GM19043 (cell line): ENCODE measurements around the gene RBP5.

ENCODE experiments used
- ATAC-seq: cut with Tn5 transposase; IDR thresholded peaks from one replicate; pipeline ENCODE4 v1.9.1; 2021; ENCODE audit warnings: low read depth; ENCODE audit not compliant: unreplicated experiment

Gene RBP5

DNA sequence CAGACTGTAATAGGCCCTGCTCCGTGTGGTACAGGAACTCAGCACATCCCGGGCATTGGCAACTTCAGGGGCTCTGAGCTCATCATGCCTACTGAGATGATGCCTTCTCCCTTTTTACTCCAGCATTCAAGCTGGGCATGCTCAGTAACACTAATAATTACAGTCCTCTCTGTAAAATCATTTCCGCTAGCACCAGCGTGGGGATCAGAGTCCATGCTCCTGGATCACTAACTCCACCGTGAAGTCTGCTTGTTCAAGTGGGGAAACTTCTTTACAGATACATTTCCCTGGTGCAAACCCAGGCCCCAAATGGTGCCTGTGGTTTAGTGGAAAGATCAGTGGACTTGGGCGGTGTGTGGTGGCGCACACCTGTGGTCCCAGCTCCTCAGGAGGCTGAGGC is 18.2 kb upstream of the RBP5 start:
- no peak for ATAC-seq

DNA sequence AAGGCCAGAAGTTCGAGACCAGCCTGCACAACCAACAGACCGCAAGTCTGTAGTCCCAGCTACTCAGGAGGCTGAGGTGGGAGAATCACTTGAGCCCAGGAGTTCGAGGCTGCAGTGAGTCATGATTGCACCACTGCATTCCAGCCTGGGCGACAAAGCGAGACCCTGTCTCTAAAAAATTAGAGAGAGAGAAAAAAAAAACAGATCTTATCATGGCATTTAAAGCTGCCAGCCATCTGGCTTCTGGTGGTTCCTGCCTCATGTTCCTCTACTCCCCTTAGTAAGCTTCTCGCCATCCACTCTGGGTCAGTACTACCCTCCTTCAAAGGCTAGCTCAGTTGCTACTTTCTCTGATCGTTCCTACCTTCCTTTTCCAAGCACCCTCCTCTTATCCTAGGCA is 17.5 kb upstream of the RBP5 start:
- no peak for ATAC-seq

DNA sequence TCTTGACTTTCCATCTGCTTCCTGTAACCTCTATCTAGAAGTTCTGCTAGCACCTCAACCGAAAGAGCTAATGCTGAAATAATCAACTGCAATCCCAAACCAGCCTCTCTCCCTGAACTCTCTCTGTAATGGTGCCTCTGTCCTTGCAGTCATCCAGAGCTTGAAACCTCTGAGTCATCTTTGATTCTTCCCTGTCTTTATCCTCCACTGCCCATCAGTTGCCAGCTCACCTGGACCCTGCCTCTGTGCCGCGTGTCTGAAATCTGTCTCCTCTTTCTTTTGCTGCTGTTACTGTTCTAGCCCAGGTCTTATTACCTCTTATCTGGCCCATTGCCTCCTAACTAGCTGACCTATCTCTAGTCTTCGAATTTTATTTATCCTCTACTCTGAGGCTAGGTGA is 17.0 kb upstream of the RBP5 start:
- ATAC-seq: no peak

DNA sequence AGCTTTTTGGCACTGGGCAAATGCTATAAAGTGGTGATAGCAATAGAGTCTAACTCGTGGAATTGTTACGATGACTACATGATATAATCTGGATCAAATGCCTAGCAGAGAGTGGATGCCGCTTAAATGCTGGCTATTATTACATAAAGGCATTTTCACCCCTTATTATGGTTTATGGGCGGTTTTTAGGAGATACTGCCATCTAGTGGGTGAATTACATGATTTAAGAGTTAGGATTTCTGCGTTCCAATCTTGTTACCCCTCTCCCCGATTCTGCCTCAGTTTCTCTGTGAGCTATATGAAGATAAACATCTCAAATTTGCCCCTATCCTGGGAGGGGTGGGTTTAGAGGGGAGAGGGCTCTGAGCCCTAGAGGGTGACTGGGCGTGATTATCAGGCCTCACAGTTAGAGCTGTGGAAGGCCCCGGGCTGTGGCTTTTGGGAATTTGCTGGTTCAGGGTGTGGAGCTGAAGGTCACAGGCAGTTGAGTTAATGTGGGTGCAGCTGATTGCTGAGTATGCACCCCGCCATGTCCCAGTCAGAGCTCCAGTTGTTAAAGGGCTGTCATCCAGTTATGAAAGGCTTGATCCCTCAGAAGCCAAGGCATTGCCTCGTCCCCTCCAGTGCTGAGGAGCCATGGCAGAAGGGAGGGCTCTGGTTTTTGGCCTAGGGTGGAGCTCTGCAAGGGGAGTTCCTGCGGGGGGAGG is 15.9 kb upstream of the RBP5 start:
- no peak for ATAC-seq

DNA sequence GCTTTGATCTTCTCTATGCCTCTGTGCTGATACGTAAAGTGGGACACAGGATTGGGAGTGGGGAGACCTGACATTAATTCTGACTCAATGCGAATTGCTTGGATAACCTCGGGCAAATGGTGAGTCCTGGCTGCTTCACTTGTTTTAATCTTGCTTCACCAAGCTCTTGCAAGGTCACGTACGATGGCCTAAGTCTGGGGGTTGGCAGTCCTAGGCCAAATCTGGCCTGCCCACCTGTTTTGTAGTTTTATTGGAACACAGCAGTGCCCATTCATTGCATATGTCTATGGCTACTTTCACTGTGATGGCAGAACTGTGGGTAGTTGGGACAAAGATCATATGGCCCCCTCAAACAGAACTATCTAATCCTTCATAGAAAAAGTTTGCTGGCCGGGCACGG is 14.9 kb upstream of the RBP5 start:
- no peak for ATAC-seq

DNA sequence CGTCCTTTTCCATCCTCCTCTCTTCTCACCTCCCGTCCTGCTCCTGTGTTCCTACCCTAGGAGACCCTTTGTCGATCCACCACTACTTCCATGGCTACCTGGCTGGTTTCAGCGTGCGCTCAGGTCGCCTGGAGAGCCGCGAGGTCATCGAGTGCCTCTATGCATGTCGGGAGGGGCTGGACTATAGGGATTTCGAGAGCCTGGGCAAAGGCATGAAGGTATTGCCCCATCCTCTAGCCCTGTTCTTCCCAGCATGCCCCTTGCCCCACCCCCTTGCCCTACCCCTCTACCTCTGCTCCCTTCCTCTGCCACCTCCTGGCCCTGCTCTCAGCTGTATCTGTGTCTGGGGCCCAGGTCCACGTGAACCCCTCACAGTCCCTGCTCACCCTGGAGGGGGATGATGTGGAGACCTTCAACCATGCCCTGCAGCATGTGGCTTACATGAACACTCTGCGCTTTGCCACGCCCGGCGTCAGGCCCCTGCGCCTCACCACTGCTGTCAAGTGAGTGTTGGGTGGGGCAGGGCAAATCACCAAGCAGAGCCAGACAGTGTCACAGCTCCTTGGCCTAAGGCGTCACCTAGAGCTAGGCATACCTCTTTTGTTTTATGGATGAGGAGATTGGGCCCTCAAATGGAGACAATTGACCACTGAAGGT is 14.2 kb upstream of the RBP5 start:
- ATAC-seq: no peak

DNA sequence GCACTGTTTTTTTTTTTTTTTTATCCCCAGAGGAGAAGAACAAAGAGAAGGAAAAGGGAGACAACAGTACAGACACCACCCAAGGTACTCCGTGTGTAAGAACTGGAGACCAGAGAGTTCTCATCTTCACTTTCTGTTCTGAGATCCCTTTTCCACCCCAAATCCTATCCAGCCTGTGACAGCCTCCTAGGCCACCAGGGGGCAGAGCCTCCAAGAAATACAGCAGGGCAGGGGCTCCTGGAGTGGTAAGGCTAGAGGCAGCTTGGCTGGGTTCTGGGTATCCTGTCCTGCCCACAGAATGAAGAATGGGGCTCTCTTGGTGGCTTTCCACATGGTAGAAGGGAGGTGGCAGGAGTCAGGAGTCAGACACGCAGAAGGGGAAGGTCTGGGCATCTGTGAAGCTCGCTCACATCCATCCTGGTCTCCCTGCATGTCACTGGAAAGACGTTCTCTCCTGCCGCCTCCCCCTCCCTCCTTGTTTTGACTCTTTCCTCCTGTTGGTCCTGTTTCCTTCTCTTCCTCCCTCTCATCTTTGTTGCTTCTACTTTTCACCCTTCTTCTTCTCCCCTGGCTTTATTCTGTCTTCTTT is 13.5 kb upstream of the RBP5 start:
- no peak for ATAC-seq

DNA sequence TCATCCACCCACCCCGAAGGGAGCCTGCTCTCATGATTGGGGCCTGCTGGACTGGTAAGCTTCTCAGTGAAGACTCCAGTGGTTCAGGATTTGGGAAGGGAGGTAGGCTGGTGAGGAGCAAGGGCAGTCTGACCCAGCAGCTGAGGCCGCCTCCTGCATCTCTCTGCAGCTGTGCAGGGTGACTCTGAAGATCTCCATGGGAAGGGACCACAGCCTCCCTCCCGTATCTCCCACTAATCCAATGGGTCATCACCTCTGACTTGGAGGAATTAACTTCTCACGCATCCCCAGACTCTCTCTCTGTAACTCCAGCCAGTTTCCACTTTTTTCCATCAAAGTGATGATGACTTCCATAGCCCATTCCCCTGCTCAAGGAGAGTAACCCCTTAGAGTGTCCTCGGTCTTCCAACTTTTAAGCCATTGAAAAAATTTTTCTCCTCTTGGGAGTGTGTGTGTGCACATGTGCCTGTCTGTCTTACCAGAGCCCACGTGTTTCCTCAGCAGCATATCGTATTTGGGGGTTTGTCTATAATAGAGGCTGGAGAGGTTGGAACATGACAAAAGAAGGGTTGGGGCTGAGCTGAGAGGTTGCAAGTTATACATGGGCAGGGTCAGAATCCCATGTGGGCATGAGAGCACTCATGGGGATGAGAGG is 12.8 kb upstream of the RBP5 start:
- no peak for ATAC-seq

DNA sequence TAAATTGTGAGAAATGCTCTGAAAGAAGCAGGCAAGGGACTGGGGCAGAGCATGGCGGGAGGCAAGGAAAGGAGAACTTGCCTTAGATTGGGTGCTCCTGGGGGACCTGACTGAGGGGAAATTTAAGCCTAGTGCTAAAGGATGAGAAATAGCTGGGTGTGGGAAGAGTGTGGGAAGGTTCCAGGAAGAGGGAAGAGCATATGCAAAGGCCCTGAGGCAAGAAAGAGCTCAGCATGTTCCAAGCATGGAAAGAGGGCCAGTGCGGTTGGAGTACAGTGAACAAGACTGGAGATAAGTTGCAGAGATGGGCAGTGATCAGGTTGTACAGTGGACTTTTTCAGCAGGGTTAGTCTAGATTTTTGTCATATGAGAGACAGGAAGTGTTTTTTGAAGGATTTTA is 10.5 kb upstream of the RBP5 start:
- ATAC-seq: no peak

DNA sequence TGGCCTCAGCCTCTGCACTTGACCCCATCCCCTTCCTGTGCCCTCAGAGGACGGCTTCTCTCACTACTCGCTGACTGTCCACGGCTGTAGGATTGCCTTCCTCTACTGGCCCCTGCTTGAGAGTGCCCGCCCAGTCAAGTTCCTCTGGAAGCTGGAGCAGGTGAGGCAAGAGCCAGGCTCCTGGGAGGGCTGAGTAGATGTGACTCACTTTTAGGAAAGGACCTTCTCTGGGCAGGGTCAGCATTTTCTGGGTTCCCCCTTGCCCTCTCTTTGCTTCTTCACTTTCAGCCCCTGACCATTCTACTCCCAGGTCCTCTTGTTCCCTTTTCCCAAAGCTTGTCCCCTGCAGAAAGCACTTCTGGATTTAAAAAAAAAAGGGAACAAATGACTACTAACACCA is 9.2 kb upstream of the RBP5 start:
- no peak for ATAC-seq

DNA sequence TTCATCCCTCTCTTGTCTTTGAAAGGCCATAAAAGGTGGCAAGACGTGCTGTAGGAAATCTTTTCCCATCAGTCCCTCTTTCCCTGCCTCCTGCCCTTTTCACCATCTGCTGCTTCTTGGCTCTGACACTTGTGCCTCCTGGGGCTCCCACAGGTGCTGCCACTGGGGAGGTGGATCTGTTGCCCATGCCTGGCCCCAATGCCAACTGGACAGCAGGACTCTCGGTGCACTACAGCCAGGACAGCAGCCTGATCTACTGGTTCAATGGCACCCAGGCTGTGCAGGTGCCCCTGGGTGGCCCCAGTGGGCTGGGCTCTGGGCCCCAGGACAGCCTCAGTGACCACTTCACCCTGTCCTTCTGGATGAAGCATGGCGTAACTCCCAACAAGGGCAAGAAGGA is 8.0 kb upstream of the RBP5 start:
- no peak for ATAC-seq

DNA sequence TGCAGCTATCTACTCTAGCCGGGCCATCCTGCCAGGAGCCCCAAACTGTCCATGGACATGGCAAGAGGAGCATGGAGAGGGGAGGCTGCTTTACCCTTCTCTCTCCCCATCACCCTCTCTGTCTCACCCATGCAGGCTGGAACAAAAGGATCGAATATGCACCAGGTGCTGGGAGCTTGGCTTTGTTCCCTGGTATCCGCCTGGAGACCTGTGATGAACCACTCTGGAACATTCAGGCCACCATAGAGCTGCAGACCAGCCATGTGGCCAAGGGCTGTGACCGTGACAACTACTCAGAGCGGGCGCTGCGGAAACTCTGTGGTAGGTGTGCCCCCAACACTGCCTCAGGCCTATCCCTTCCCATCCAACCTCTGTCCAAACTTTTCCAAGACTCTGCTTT is 7.4 kb upstream of the RBP5 start:
- ATAC-seq: no peak

DNA sequence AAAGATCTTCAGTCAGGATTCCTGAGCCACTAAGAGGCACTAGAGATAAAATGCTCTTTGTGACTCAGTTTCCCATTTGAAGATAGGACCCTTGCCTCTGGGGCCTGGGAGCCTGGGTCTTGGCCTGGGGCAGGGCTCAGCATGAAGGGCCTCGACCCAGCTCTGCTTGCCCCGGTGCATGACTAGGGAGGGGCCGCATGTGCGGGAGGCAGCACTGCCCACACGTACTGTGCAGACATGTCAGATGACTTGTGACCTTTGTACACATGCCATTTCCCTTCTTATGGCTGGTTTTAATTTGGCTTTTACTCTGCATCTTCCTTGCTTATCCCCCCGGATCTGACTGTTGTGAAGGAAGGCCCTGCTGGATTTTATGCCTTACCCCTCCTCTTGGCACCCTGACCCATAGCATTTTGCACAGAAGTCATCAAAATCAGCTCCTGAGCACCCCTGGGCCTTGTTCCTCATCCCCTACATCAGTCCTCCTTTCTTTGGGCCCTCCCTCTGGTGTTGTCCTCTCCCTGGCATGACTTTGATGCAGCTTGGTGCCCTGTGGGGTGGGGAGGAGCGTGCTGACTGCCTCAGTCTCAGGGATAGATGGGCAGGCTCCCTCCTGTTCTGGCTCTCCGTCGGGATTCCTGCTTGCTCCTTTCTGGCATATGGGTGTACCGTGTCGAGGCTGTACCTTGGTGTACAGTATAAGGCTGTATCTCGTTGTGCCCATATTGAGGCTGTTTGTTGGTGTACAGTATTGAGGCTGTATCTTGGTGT is 5.9 kb upstream of the RBP5 start:
- no peak for ATAC-seq

DNA sequence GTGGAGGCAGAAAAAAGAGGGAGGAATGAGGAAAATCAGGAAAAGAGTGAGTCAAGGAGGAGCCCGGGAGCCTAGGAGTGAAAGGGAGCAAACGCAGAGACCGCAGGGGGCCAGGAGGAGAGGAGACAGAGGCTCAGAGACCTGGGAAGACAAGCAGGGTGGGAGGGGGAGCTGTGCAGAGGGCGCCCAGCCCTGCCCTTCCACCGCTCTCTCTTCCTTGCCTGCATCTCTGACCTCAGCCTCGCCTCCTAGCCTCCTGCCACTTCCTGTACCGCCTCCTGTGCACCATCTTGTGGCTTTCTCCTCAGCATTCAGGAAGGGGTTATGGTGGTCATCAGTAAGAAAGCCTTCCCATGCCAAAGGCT is 2.8 kb upstream of the RBP5 start:
- ATAC-seq: no peak

DNA sequence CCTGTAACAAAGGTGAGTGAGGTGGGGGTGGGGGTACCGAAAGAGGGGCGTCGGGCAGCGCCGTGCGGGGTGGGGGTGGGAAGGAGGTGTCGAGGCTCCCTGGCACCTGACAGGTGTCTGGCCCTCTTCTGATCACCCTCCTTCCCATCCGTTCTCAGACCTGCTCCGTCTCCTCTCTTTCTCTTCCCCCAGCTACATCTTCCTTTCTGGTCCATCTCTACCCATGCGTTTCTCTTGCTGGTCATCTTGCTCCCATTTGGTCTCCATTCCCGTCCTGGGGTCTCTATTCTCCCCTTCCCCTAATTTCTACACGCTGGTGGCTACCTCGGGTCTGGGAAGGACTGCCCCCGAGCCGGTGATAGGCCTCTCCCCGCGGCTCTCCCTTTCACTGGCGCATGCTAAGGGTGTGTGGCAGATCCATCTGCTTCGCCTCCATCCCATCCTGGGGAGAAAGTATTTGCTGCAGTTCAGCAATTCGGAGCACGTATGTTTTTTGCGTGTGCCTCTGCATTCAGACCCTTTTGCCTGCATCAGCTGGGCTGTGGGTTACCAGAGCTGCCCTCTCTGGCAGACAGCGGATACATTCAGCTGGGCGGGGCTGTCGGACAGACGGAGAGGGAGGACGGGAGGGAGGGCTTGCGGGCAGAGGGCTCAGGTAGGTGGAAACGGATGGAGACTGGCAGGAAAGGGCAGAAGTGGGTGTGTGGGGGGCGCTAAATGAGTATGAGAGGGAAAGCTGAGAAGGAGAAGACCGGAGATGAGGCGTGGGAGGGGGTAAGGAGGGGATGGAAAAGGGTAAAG is 2.2 kb upstream of the RBP5 start:
- no peak for ATAC-seq

DNA sequence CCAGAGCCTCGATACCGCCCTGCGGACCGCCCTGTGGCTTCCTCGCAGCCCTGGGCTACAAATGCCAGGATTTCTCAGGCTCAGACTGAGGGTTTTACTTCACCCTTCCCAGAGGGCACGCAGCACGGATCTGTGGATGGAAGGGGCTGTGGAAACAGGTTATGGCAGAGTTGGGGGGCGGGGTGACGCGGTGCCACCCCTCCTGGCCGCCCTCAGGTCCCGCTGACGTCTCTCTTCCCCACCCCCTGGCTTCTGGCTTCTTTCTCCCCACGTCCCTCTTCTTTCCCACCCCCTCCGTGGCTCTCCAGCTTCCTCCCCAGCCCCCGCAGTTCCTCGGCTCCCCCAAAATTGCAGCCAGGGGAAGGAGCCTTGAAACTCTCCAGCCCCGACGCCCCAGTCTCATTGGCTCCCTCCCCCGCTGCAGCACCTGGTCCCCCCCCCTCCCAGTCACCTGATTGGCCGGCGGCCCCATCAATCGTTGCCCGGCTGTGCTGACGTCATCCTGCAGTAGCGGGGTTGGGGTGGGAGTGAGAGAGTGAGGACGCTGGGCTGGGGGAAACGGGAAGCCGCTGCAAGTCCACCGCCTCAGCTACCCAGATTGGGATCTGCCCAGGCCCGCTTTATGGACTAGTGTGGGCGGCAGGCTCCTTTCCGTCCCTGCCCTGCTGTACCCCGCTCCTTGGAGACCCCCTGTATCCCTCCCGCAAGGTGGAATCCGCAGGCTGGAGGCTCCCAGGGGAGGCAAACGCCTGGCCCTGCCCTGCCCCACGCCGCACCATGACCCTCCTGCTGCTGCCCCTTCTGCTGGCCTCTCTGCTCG is 1.4 kb upstream of the RBP5 start, which contains the start of gene CLSTN3:
Gene CLSTN3, plus strand, starts transcription at position 500 of the 820 bp plus-strand sequence. Its CDS starts 278 bp downstream, at position 778.
- peak; percentile 56 for ATAC-seq

DNA sequence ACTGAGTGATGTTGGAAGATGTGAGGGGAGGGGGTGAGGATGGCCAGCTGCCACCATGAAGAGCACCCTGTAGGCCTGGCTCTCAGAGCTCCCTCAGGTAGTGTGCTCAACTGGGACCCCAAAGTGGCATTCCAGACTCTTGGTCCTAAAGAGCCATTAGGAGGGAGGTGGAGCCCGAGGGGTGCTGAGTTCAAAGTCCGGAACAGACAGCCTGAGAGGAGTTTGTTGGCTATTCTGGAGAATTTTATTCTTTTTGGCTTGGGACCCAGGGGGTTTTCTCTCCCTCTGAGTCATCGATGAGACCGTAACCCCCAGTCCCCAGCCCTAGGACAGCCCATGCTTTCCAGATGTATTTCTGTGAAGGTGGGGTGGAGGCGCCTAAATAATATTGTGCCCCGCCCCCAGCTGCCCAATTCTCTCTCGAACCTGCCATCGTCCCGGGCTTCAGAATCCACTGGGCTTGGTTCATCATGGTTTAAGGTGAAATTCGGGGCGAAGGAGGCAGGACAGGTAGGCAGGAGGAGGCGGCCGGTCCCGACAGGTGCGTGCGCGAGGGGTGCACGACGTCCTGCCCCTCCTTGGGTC is 690 bp upstream of the RBP5 start:
- no peak for ATAC-seq

DNA sequence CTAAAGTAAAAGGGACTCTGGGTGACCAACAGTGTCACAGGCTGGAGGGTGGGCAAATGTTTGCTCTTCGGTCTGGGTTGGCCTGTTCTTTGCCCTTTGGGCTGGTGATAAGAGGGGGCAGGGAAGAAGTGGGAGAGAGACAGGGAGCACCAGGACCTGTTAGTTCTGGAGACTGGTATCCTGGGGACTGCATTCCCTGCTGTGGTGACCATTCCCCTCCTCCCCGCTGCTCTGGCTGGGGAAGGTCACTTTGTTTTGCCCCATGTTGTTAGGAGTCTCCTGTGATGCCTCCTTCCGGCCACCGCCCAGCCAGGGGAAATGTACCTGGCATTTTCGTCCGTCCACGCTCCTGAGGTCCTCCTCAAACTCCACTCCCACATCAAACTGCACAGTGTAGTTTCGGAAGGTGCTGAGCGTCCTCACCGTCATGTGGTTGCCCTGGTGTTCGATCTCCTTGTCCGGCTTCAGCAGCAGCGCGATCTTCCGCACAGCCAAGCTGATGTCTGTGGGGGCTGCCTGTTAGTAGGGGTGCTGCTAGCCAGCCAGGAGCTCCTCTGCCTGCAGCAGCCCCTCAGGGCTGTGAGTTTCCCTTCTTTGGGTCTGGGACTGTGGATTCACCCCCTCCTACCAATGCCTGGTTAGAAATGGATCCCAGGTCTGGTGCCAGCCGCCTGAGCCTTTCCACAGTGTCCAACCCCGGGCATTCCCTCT is 618 bp downstream of the RBP5 start:
- no peak for ATAC-seq
